Hepatocyte (in vitro differentiated cells): Measurements from ENCODE around the gene PER1. TPM values are rescaled to one million over a fixed set of nuclear protein-coding genes. Genes with fewer than 3 reads are reported as not detected.
A peak's percentile ranks its signal among the peaks of the same experiment; 100 is the strongest.
"Not testable (repeated sequence)": the region's sequence is repeated elsewhere in the genome, so short reads cannot be mapped to it uniquely, and the experiment has no call there.

Experiments
- DNase-seq: peaks from one replicate; pipeline ENCODE4 v3.0.0-alpha.2; 2016; ENCODE audit warnings: low spot score
- H2AFZ ChIP-seq: fragments of 200-600 bp; sonication (generic); 2 replicates; pipeline ENCODE4 v1.6.0; 2016; ENCODE audit warnings: antibody characterized with exemption, mild to moderate bottlenecking
- H3K27ac ChIP-seq: fragments of 200-600 bp; sonication (generic); 2 replicates; pipeline ENCODE4 v1.5.1; 2016; ENCODE audit warnings: mild to moderate bottlenecking
- H3K27me3 ChIP-seq: fragments of 200-600 bp; sonication (generic); 2 replicates; pipeline ENCODE4 v1.6.1; 2016
- H3K36me3 ChIP-seq: fragments of 200-600 bp; sonication (generic); replicated peaks from 2 replicates; pipeline ENCODE4 v1.5.1; 2016; ENCODE audit warnings: low read depth; ENCODE audit not compliant: insufficient read depth
- H3K4me1 ChIP-seq: fragments of 200-600 bp; sonication (generic); 2 replicates; pipeline ENCODE4 v1.5.1; 2016; ENCODE audit warnings: mild to moderate bottlenecking, moderate library complexity; ENCODE audit not compliant: insufficient read depth
- H3K4me2 ChIP-seq: fragments of 200-600 bp; sonication (generic); 2 replicates; pipeline ENCODE4 v1.6.0; 2016
- H3K4me3 ChIP-seq: fragments of 200-600 bp; sonication (generic); 2 replicates; pipeline ENCODE4 v1.5.1; 2016; ENCODE audit warnings: mild to moderate bottlenecking
- H3K79me2 ChIP-seq: fragments of 200-600 bp; sonication (generic); 2 replicates; pipeline ENCODE4 v1.6.0; 2017; ENCODE audit warnings: mild to moderate bottlenecking
- H3K9me2 ChIP-seq: fragments of 200-600 bp; sonication (generic); replicated peaks from 2 replicates; pipeline ENCODE4 v1.6.0; 2017; ENCODE audit warnings: mild to moderate bottlenecking; ENCODE audit not compliant: insufficient read depth
- H3K9me3 ChIP-seq: fragments of 200-600 bp; sonication (generic); 2 replicates; pipeline ENCODE4 v1.5.1; 2016; ENCODE audit warnings: low read depth, mild to moderate bottlenecking
- H4K20me1 ChIP-seq: fragments of 200-600 bp; sonication (generic); 2 replicates; pipeline ENCODE4 v1.6.0; 2016; ENCODE audit warnings: mild to moderate bottlenecking; ENCODE audit not compliant: insufficient read depth, poor library complexity, severe bottlenecking
- CTCF ChIP-seq: fragments of 200-600 bp; sonication (generic); IDR thresholded peaks from 2 replicates; pipeline ENCODE4 v1.5.1; 2016; ENCODE audit warnings: antibody characterized with exemption, mild to moderate bottlenecking; ENCODE audit not compliant: poor library complexity
- EZH2 ChIP-seq: fragments of 200-600 bp; sonication (generic); IDR thresholded peaks from 2 replicates; pipeline ENCODE4 v1.6.1; 2016; ENCODE audit warnings: antibody characterized with exemption, mild to moderate bottlenecking, borderline replicate concordance
- EZH2phosphoT487 ChIP-seq: fragments of 200-600 bp; sonication (generic); IDR thresholded peaks from one replicate; pipeline ENCODE4 v1.6.1; 2018; ENCODE audit warnings: antibody characterized with exemption, mild to moderate bottlenecking, low read depth, moderate library complexity; ENCODE audit not compliant: unreplicated experiment, severe bottlenecking
- WGBS: methylation state at CpG from one replicate; pipeline ENCODE4 v1.1.6; 2016; ENCODE audit warnings: low lambda C conversion rate; ENCODE audit errors: missing lambda C conversion rate; 5-methylcytosine and 5-hydroxymethylcytosine counted together
- polyA plus RNA-seq: library from polyadenylated mRNA; unstranded; fragments of >200 nt; fragmentation: Nextera tagmentation; extraction: Ambion mirVana; gene quantifications from 2 replicates; pipeline ENCODE4 v1.2.1, GENCODE V29; 2016
- total RNA-seq: library from RNA; depleted of rRNA; stranded (reverse); fragments of >200 nt; gene quantifications from 2 replicates; pipeline ENCODE4 v1.2.3, GENCODE V29; 2014

The PER1 gene
- total and polyA plus RNA-seq, 2 experiments from 2014 or later = 36.5 to 107 TPM

GRCh38 chr17:8175795-8176196 is 23.6 kb upstream of the PER1 start:
- peak overlapping the region; percentile 84 for H3K27ac ChIP-seq
- H3K4me3 ChIP-seq = peak overlapping the region; percentile 30
- 26% methylated on average over 10 of the region's 11 CpGs for WGBS
- H2AFZ ChIP-seq = peak overlapping the region; percentile 94
- no peaks in the 10 kb centered on the region for H3K36me3 ChIP-seq
- peaks cover 24% of the 10 kb centered on the region for H3K4me1 ChIP-seq
- peak overlapping the region; percentile 92 for H3K4me2 ChIP-seq
- H3K9me2 ChIP-seq = no peaks in the 10 kb centered on the region
- no peaks in the 10 kb centered on the region for H3K27me3 ChIP-seq
- H4K20me1 ChIP-seq = no peaks in the 10 kb centered on the region
- peak; percentile 40 for DNase-seq
- no peak for TF ChIP-seq CTCF
- TF ChIP-seq EZH2 = no peak
- TF ChIP-seq EZH2phosphoT487 = no peak
- peaks cover 8% of the 10 kb centered on the region for H3K79me2 ChIP-seq
- no peaks in the 10 kb centered on the region for H3K9me3 ChIP-seq

GRCh38 chr17:8173871-8174322 is 21.7 kb upstream of the PER1 start:
- H3K4me2 ChIP-seq = peak overlapping the region; percentile 75
- TF ChIP-seq CTCF = no peak
- TF ChIP-seq EZH2phosphoT487 = no peak
- H3K27me3 ChIP-seq = no peaks in the 10 kb centered on the region
- peaks cover 8% of the 10 kb centered on the region for H3K79me2 ChIP-seq
- H3K27ac ChIP-seq = peak overlapping the region; percentile 92
- H2AFZ ChIP-seq = peak overlapping the region; percentile 79
- DNase-seq = peak; percentile 44
- H3K4me3 ChIP-seq = peak overlapping the region; percentile 43
- H3K9me3 ChIP-seq = no peaks in the 10 kb centered on the region
- no peaks in the 10 kb centered on the region for H4K20me1 ChIP-seq
- H3K4me1 ChIP-seq = peaks cover 24% of the 10 kb centered on the region
- no peaks in the 10 kb centered on the region for H3K36me3 ChIP-seq
- whole genome bisulfite sequencing = 2% methylated on average over 14 of the region's 14 CpGs
- no peaks in the 10 kb centered on the region for H3K9me2 ChIP-seq

GRCh38 chr17:8173056-8173870 is 21.1 kb upstream of the PER1 start:
- no peaks in the 10 kb centered on the region for H3K9me2 ChIP-seq
- no peaks in the 10 kb centered on the region for H4K20me1 ChIP-seq
- peaks cover 24% of the 10 kb centered on the region for H3K4me1 ChIP-seq
- DNase-seq = peak; percentile 94
- no peaks in the 10 kb centered on the region for H3K9me3 ChIP-seq
- no peak for TF ChIP-seq CTCF
- TF ChIP-seq EZH2phosphoT487 = no peak
- TF ChIP-seq EZH2 = no peak
- H3K4me2 ChIP-seq = peak overlapping the region; percentile 75
- 1% methylated on average over 23 of the region's 23 CpGs for WGBS
- H3K4me3 ChIP-seq = peak overlapping the region; percentile 43
- H3K27ac ChIP-seq = peak overlapping the region; percentile 92
- no peaks in the 10 kb centered on the region for H3K27me3 ChIP-seq
- H3K79me2 ChIP-seq = peaks cover 8% of the 10 kb centered on the region
- H2AFZ ChIP-seq = peak overlapping the region; percentile 79
- H3K36me3 ChIP-seq = no peaks in the 10 kb centered on the region

- H3K4me3 ChIP-seq, H3K4me2 ChIP-seq, H3K36me3 ChIP-seq, H3K27ac ChIP-seq, H3K9me3 ChIP-seq, H2AFZ ChIP-seq, H3K27me3 ChIP-seq, H3K9me2 ChIP-seq, H3K4me1 ChIP-seq, DNase-seq, H4K20me1 ChIP-seq, H3K79me2 ChIP-seq: not testable (repeated sequence)
- WGBS = 94% methylated on average over 16 of the region's 19 CpGs
Measured at GRCh38 chr17:8170186-8170585, 18.0 kb upstream of the PER1 start.
